Endothelial cell of umbilical vein (primary cell): Measurements from ENCODE around the gene MARK3. TPM values are rescaled to one million over a fixed set of nuclear protein-coding genes. Genes with fewer than 3 reads are reported as not detected.

Experiments
- BruUV-seq: library from RNA; stranded (reverse); fragments of 400-500 nt; replicated peaks from 2 replicates; lab custom pipeline; 2021; lab: Mats Ljungman, UMichigan
- CTCF ChIA-PET: fragments of 300-600, 350-600 bp; sonication (Branson Sonifier 250); formaldehyde crosslinking; loops from one replicate; lab custom pipeline; 2021; ENCODE audit warnings: antibody characterized with exemption, inconsistent platforms; lab: Charles Lee
- POLR2A ChIA-PET: fragments of 300-600, 350-600 bp; sonication (Branson Sonifier 250); formaldehyde crosslinking; loops from one replicate; lab custom pipeline; 2021; ENCODE audit warnings: antibody characterized with exemption, inconsistent platforms; lab: Charles Lee
- DNase-seq: peaks from one replicate; pipeline ENCODE4 v3.0.0-alpha.2; 2011; ENCODE audit warnings: low read depth, low spot score
- FAIRE-seq: peaks from 2 replicates; lab custom pipeline; 2011; peaks lifted over from hg19 to GRCh38; lab: Jason Lieb, UNC
- H2AFZ ChIP-seq: 2 replicates; pipeline ENCODE4 v1.6.0; 2012; ENCODE audit warnings: low read depth, low read length, control low read depth, inconsistent platforms
- H3K27ac ChIP-seq: 2 replicates; pipeline ENCODE4 v1.5.1; 2011; ENCODE audit warnings: low read depth, mild to moderate bottlenecking, control low read depth, low read length, moderate library complexity; ENCODE audit not compliant: insufficient read depth
- H3K27me3 ChIP-seq, 2 experiments: 2 replicates each; pipeline versions ENCODE4 v1.6.0 to v1.6.1; 2011; ENCODE audit warnings: low read length in 2 of 2, mixed read lengths in 1 of 2; ENCODE audit not compliant: control insufficient read depth in 2 of 2, insufficient read depth in 2 of 2
- H3K36me3 ChIP-seq, 2 experiments: 2 replicates in 1 of 2; 3 replicates in 1 of 2; pipeline ENCODE4 v1.5.1; 2011; ENCODE audit warnings: low read length in 2 of 2, mild to moderate bottlenecking in 1 of 2, moderate library complexity in 1 of 2; ENCODE audit not compliant: control insufficient read depth in 2 of 2, insufficient read depth in 2 of 2; ENCODE audit errors: extremely low read depth in 1 of 2
- H3K4me1 ChIP-seq: 3 replicates; pipeline ENCODE4 v1.5.1; 2011; ENCODE audit warnings: mild to moderate bottlenecking, low read length; ENCODE audit not compliant: control insufficient read depth, insufficient read depth; ENCODE audit errors: extremely low read depth
- H3K4me2 ChIP-seq: 2 replicates; pipeline ENCODE4 v1.6.1; 2011; ENCODE audit warnings: low read length, control low read depth, mixed read lengths; ENCODE audit not compliant: insufficient read depth
- H3K4me3 ChIP-seq, 3 experiments: fragments of 200-600 bp in 1 of 3; sonication (generic), shearing (Covaris generic) in 1 of 3; replicated peaks in 1 of 3; 2 replicates each; pipeline ENCODE4 v1.5.1; 2011 to 2016; ENCODE audit warnings: control low read depth in 3 of 3, low read length in 3 of 3, mild to moderate bottlenecking in 2 of 3, inconsistent platforms in 1 of 3, low read depth in 1 of 3, moderate library complexity in 1 of 3; ENCODE audit not compliant: insufficient read depth in 1 of 3
- H3K79me2 ChIP-seq: 2 replicates; pipeline ENCODE4 v1.6.0; 2012; ENCODE audit warnings: low read length, inconsistent platforms; ENCODE audit not compliant: control insufficient read depth, insufficient read depth
- H3K9ac ChIP-seq: replicated peaks from 2 replicates; pipeline ENCODE3; 2011; ENCODE audit warnings: low read length, control low read depth; ENCODE audit not compliant: insufficient read depth; ENCODE audit errors: extremely low read depth
- H3K9me1 ChIP-seq: replicated peaks from 3 replicates; pipeline ENCODE4 v1.6.0; 2011; ENCODE audit warnings: mild to moderate bottlenecking, low read length; ENCODE audit not compliant: control insufficient read depth, insufficient read depth; ENCODE audit errors: extremely low read depth
- H3K9me3 ChIP-seq: replicated peaks from 2 replicates; pipeline ENCODE4 v1.5.1; 2012; ENCODE audit warnings: low read length, inconsistent platforms; ENCODE audit not compliant: control insufficient read depth, insufficient read depth
- H4K20me1 ChIP-seq: replicated peaks from 2 replicates; pipeline ENCODE3; 2011; ENCODE audit warnings: mild to moderate bottlenecking, low read length; ENCODE audit not compliant: control insufficient read depth, insufficient read depth; ENCODE audit errors: extremely low read depth
- EZH2 ChIP-seq: IDR thresholded peaks from 2 replicates; pipeline ENCODE4 v1.6.1; 2012; ENCODE audit warnings: borderline replicate concordance, low read depth, mild to moderate bottlenecking, moderate library complexity, low read length, inconsistent platforms; ENCODE audit not compliant: severe bottlenecking
- FOS ChIP-seq: IDR thresholded peaks from 2 replicates; pipeline ENCODE4 v1.6.1; 2011; ENCODE audit warnings: mild to moderate bottlenecking, low read length, moderate library complexity, borderline replicate concordance; ENCODE audit not compliant: insufficient read depth
- GATA2 ChIP-seq: IDR thresholded peaks from 2 replicates; pipeline ENCODE4 v1.7.0; 2011; ENCODE audit warnings: low read depth, mild to moderate bottlenecking, moderate library complexity, mixed read lengths, low read length; ENCODE audit not compliant: insufficient read length, insufficient read depth
- JUN ChIP-seq: IDR thresholded peaks from 2 replicates; pipeline ENCODE4 v1.6.1; 2011; ENCODE audit warnings: borderline replicate concordance, low read depth; ENCODE audit not compliant: insufficient read length, insufficient read depth
- MAX ChIP-seq: IDR thresholded peaks from 2 replicates; pipeline ENCODE4 v1.6.1; 2011; ENCODE audit not compliant: insufficient read depth, insufficient read length
- MYC ChIP-seq: IDR thresholded peaks from one replicate; pipeline ENCODE4 v1.6.1; 2011; ENCODE audit warnings: mild to moderate bottlenecking, low read depth, low read length
- POLR2A ChIP-seq: IDR thresholded peaks from 2 replicates; pipeline ENCODE4 v1.6.1; 2012; ENCODE audit warnings: low read depth, mild to moderate bottlenecking, control low read depth, low read length
- POLR2AphosphoS5 ChIP-seq: IDR thresholded peaks from 2 replicates; pipeline ENCODE4 v1.6.1; 2012; ENCODE audit warnings: low read depth, mild to moderate bottlenecking, control low read depth, low read length, moderate library complexity; ENCODE audit not compliant: insufficient read depth
- dilution Hi-C: fragments of 300-500 bp; cut with MboI; formaldehyde crosslinking; loops from one replicate; pipeline ENCODE4 v1.15.0; 2019; ENCODE audit warnings: low sequenced_read_pairs; ENCODE audit not compliant: extremely low pct_ligation_motif_present
- intact Hi-C: fragments of 100-400 bp; cut with micrococcal nuclease; formaldehyde crosslinking; loops from one replicate; pipeline ENCODE4 v1.10.0; 2022
- polyA plus RNA-seq, 4 experiments: library from polyadenylated mRNA; depleted of rRNA in 3 of 4; stranded (reverse) in 3 of 4; unstranded in 1 of 4; fragments of >200 nt; gene quantifications; 2 replicates each; pipeline versions ENCODE4 v1.2.1 to v1.2.3, GENCODE V29; 2011 to 2012; ENCODE audit warnings: missing spikeins in 1 of 4
- total RNA-seq: library from RNA; stranded (reverse); gene quantifications from 2 replicates; pipeline ENCODE4 v1.2.3, GENCODE V29; 2021
- TF ChIP-seq, protein P1 (sequence below), 2 donors: IDR thresholded peaks; 1 replicate in 1 of 2; 2 replicates in 1 of 2; pipeline ENCODE4 v1.5.1; 2011; ENCODE audit warnings: low read length in 2 of 2, mild to moderate bottlenecking in 2 of 2, moderate library complexity in 2 of 2, control low read depth in 1 of 2, inconsistent platforms in 1 of 2, low read depth in 1 of 2; ENCODE audit not compliant: insufficient read depth in 1 of 2; ENCODE audit errors: extremely low read depth in 1 of 2

Gene MARK3
- total and polyA plus RNA-seq, 2 donors (not counting 3 experiments of a cell fraction or from before 2014, with no cell fraction given), result 46.6 to 96.1 TPM

GRCh38 chr14:103385929-103386712, 906 bp downstream of the MARK3 start:
- ChIA-PET POLR2A (interaction anchor here (0.6 kb wide), 1 partner anchor 17 kb away, joined by 3 read pairs; no protein-coding TSS in a partner anchor), CTCF (interaction anchor here (1.8 kb wide), 1 partner anchor 31 kb away, joined by 4 read pairs; no protein-coding TSS in a partner anchor)
- peaks cover 6% of the 10 kb centered on the region for H4K20me1 ChIP-seq
- H3K27ac ChIP-seq, result peak overlapping the region; percentile 74
- TF ChIP-seq POLR2A, result no peak
- no peak for TF ChIP-seq JUN
- no peak for TF ChIP-seq POLR2AphosphoS5
- TF ChIP-seq EZH2, result no peak
- TF ChIP-seq GATA2, result no peak
- TF ChIP-seq, protein P1, sequence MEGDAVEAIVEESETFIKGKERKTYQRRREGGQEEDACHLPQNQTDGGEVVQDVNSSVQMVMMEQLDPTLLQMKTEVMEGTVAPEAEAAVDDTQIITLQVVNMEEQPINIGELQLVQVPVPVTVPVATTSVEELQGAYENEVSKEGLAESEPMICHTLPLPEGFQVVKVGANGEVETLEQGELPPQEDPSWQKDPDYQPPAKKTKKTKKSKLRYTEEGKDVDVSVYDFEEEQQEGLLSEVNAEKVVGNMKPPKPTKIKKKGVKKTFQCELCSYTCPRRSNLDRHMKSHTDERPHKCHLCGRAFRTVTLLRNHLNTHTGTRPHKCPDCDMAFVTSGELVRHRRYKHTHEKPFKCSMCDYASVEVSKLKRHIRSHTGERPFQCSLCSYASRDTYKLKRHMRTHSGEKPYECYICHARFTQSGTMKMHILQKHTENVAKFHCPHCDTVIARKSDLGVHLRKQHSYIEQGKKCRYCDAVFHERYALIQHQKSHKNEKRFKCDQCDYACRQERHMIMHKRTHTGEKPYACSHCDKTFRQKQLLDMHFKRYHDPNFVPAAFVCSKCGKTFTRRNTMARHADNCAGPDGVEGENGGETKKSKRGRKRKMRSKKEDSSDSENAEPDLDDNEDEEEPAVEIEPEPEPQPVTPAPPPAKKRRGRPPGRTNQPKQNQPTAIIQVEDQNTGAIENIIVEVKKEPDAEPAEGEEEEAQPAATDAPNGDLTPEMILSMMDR (IDR thresholded peaks at IDR 0.05; ENCODE audit: extremely low read depth in 1 of 2, insufficient read depth in 1 of 2, low read depth in 1 of 2, low read length in 2 of 2), result no peak
- TF ChIP-seq MYC, result no peak
- no peak for TF ChIP-seq MAX
- TF ChIP-seq FOS, result no peak
- peak overlapping the region; percentile 81 for H2AFZ ChIP-seq
- peak overlapping the region; percentile 57 to 95 (median 82) for H3K4me3 ChIP-seq
- DNase-seq (peak; percentile 44), FAIRE-seq (peak; percentile 60)
- H3K9me3 ChIP-seq, result no peaks in the 10 kb centered on the region
- H3K9me1 ChIP-seq, result no peaks in the 10 kb centered on the region
- H3K9ac ChIP-seq, result peak overlapping the region; percentile 88
- peaks cover 55% of the 10 kb centered on the region for H3K79me2 ChIP-seq
- peaks cover 0 to 3% of the 10 kb centered on the region in 2 experiments for H3K27me3 ChIP-seq
- H3K4me1 ChIP-seq, result peaks cover 26% of the 10 kb centered on the region
- TSS peak; percentile 28 for BruUV-seq
- dilution Hi-C loops, result no loop called here
- H3K36me3 ChIP-seq, result no peaks in the 10 kb centered on the region
- H3K4me2 ChIP-seq, result peak overlapping the region; percentile 92
- intact Hi-C loops, result loop anchor here (1.0 to 10.0 kb wide), 5 partner anchors 14 to 284 kb away; partner anchors contain the start of genes EIF5 and TNFAIP2
